ENCODE results near the gene CFI. TPM values are rescaled to one million over a fixed set of nuclear protein-coding genes. Genes with fewer than 3 reads are reported as not detected.

The CFI gene
- total and polyA plus RNA-seq, 2 donors (not counting 1 experiment from before 2014, with no cell fraction given) = not detected

DNA sequence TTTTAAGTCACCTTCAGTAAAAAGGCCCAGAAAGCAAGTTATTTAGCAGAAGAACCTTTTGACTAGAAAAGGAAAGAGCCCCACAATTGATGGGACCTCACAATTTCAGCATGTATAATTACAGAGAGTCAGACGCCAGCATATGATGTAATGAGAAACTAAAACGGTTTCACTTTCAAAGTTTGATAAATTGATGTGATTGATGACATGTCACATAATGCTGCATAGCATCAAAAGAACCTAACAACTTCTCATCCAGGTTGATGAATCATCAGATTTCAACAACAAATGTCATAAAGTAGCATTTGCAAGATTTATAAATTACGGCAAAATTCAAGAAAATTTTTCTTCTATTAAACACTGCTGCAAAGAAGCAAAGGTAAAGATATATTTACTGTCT, 9.9 kb upstream of the CFI start:
- no peaks in the 10 kb centered on the region for H3K9me3 ChIP-seq (ENCODE audit: control extremely low read depth in 1 of 3, control insufficient read depth in 2 of 3, insufficient read depth in 1 of 3, low read length in 2 of 3)
- H3K79me2 ChIP-seq (ENCODE audit: control insufficient read depth, insufficient read depth, low read length) = peaks cover 18% of the 10 kb centered on the region
- WGBS (ENCODE audit: insufficient coverage) = no CpG with 5 or more reads among the region's 3 CpGs
- no peak overlapping the region for H3K27ac ChIP-seq (ENCODE audit: low read length in 2 of 2)
- peaks cover 7% of the 10 kb centered on the region for H3K27me3 Mint-ChIP-seq
- H3K4me1 Mint-ChIP-seq = peaks cover 22% of the 10 kb centered on the region
- no peaks in the 10 kb centered on the region for H3K27me3 ChIP-seq (replicated peaks in 1 of 4; ENCODE audit: control extremely low read depth in 1 of 4, control insufficient read depth in 3 of 4, insufficient read depth in 4 of 4, low read length in 3 of 4)
- no peak overlapping the region for H3K4me3 ChIP-seq (ENCODE audit: control extremely low read depth in 1 of 5, extremely low read depth in 1 of 5, insufficient read depth in 1 of 5, low read depth in 2 of 5, low read length in 4 of 5)
- DNase-seq (no peak), ATAC-seq (ENCODE audit: low read depth) (no peak)
- ChIA-PET CTCF (no interaction called here), POLR2A (no interaction called here)
- no peak overlapping the region for H3K27ac Mint-ChIP-seq
- peaks cover 12 to 14% of the 10 kb centered on the region in 2 donors for H3K4me1 ChIP-seq (ENCODE audit: control insufficient read depth in 2 of 2, insufficient read depth in 2 of 2, low read length in 2 of 2)
- H2AFZ ChIP-seq (ENCODE audit: insufficient read depth, low read depth, low read length, poor library complexity, severe bottlenecking) = no peak overlapping the region
- TF ChIP-seq CTCF (IDR thresholded peaks at IDR 0.05) = no peak
- TF ChIP-seq EZH2 (IDR thresholded peaks at IDR 0.05; ENCODE audit: borderline replicate concordance, insufficient read depth, low read depth, low read length, poor library complexity, severe bottlenecking) = no peak
- no peaks in the 10 kb centered on the region for H4K20me1 ChIP-seq (ENCODE audit: control insufficient read depth, insufficient read depth, low read length, poor library complexity, severe bottlenecking)
- H3K4me2 ChIP-seq (replicated peaks; ENCODE audit: low read depth, low read length, poor library complexity, severe bottlenecking) = no peak overlapping the region
- H3K4me3 Mint-ChIP-seq = no peak overlapping the region
- no peaks in the 10 kb centered on the region for H3K36me3 ChIP-seq (replicated peaks in 1 of 2; ENCODE audit: control extremely low read depth in 1 of 2, control insufficient read depth in 1 of 2, extremely low read depth in 1 of 2, insufficient read depth in 2 of 2, low read length in 1 of 2)
- no peaks in the 10 kb centered on the region for H3K9me3 Mint-ChIP-seq (ENCODE audit: insufficient read depth)
- intact Hi-C loops (cut with micrococcal nuclease) = loop anchor here (10.0 kb wide), 2 partner anchors 1157 to 1187 kb away; partner anchors contain the start of genes OSTC and RPL34
- no peak overlapping the region for H3K9ac ChIP-seq (ENCODE audit: low read length)

- peaks cover 8% of the 10 kb centered on the region for H3K79me2 ChIP-seq (ENCODE audit: control insufficient read depth, insufficient read depth, low read length)
- ChIA-PET POLR2A (interaction anchor here (0.7 kb wide), 1 partner anchor 104 kb away, joined by 4 read pairs; no protein-coding TSS in a partner anchor), CTCF (no interaction called here)
- intact Hi-C loops (cut with micrococcal nuclease) = loop anchor here (10.0 kb wide), 2 partner anchors 1156 to 1186 kb away; partner anchors contain the start of genes OSTC and RPL34
- Mint-ChIP-seq H3K4me3 (no peak overlapping the region), H3K27ac (no peak overlapping the region), H3K27me3 (peaks cover 12% of the 10 kb centered on the region), H3K4me1 (peaks cover 12% of the 10 kb centered on the region), H3K9me3 (ENCODE audit: insufficient read depth) (no peaks in the 10 kb centered on the region)
- no peaks in the 10 kb centered on the region for H3K27me3 ChIP-seq (replicated peaks in 1 of 4; ENCODE audit: control extremely low read depth in 1 of 4, control insufficient read depth in 3 of 4, insufficient read depth in 4 of 4, low read length in 3 of 4)
- H2AFZ ChIP-seq (ENCODE audit: insufficient read depth, low read depth, low read length, poor library complexity, severe bottlenecking) = no peak overlapping the region
- H3K9ac ChIP-seq (ENCODE audit: low read length) = no peak overlapping the region
- 98% methylated on average over 9 of the region's 11 CpGs for WGBS (ENCODE audit: insufficient coverage)
- no peaks in the 10 kb centered on the region for H3K36me3 ChIP-seq (replicated peaks in 1 of 2; ENCODE audit: control extremely low read depth in 1 of 2, control insufficient read depth in 1 of 2, extremely low read depth in 1 of 2, insufficient read depth in 2 of 2, low read length in 1 of 2)
- no peaks in the 10 kb centered on the region for H4K20me1 ChIP-seq (ENCODE audit: control insufficient read depth, insufficient read depth, low read length, poor library complexity, severe bottlenecking)
- no peak for TF ChIP-seq CTCF (IDR thresholded peaks at IDR 0.05)
- no peak for TF ChIP-seq EZH2 (IDR thresholded peaks at IDR 0.05; ENCODE audit: borderline replicate concordance, insufficient read depth, low read depth, low read length, poor library complexity, severe bottlenecking)
- no peaks in the 10 kb centered on the region for H3K9me3 ChIP-seq (ENCODE audit: control extremely low read depth in 1 of 3, control insufficient read depth in 2 of 3, insufficient read depth in 1 of 3, low read length in 2 of 3)
- no peak overlapping the region for H3K4me3 ChIP-seq (ENCODE audit: control extremely low read depth in 1 of 5, extremely low read depth in 1 of 5, insufficient read depth in 1 of 5, low read depth in 2 of 5, low read length in 4 of 5)
- DNase-seq (no peak), ATAC-seq (ENCODE audit: low read depth) (no peak)
- H3K4me1 ChIP-seq (ENCODE audit: control insufficient read depth in 2 of 2, insufficient read depth in 2 of 2, low read length in 2 of 2) = peaks cover 5 to 6% of the 10 kb centered on the region in 2 donors
- no peak overlapping the region for H3K4me2 ChIP-seq (replicated peaks; ENCODE audit: low read depth, low read length, poor library complexity, severe bottlenecking)
- no peak overlapping the region for H3K27ac ChIP-seq (ENCODE audit: low read length in 2 of 2)
Measured at GRCh38 chr4:109810552-109811387, 9.0 kb upstream of the CFI start.
